BJ (cell line): ENCODE results near the gene NFIL3. TPM values are rescaled to one million over a fixed set of nuclear protein-coding genes. Genes with fewer than 3 reads are reported as not detected.

Experiments
- CTCF ChIA-PET: fragments of 350-600 bp; formaldehyde crosslinking; extraction: SDS; loops from one replicate; lab custom pipeline; 2021; ENCODE audit warnings: antibody characterized with exemption, inconsistent platforms; lab: Yijun Ruan, JAX
- POLR2A ChIA-PET: fragments of 300-600 bp; sonication (Branson Sonifier 250); formaldehyde crosslinking; extraction: SDS; loops from one replicate; lab custom pipeline; 2021; ENCODE audit warnings: antibody characterized with exemption; lab: Charles Lee
- DNase-seq: peaks from one replicate; pipeline ENCODE4 v3.0.0-alpha.2; 2011; ENCODE audit warnings: low read depth
- H3K27me3 ChIP-seq: 2 replicates; pipeline ENCODE4 v1.6.0; 2011; ENCODE audit warnings: low read length; ENCODE audit not compliant: control insufficient read depth, insufficient read depth
- H3K36me3 ChIP-seq: 2 replicates; pipeline ENCODE4 v1.5.1; 2011; ENCODE audit warnings: low read length; ENCODE audit not compliant: control insufficient read depth, insufficient read depth
- H3K4me3 ChIP-seq: 2 replicates; pipeline ENCODE4 v1.5.1; 2011; ENCODE audit warnings: low read depth, mild to moderate bottlenecking, control low read depth, low read length
- CTCF ChIP-seq: IDR thresholded peaks from 2 replicates; pipeline ENCODE4 v1.5.1; 2011; ENCODE audit warnings: low read depth, mild to moderate bottlenecking, control low read depth, inconsistent platforms, low read length, moderate library complexity; ENCODE audit not compliant: insufficient read depth
- polyA plus RNA-seq: library from polyadenylated mRNA; depleted of rRNA; stranded (reverse); fragments of >200 nt; gene quantifications from 2 replicates; pipeline ENCODE4 v1.2.3, GENCODE V29; 2011

The NFIL3 gene
- polyA plus RNA-seq, 1 experiment = 6.9 TPM

- DNase-seq = peak; percentile 65
- POLR2A ChIA-PET = interaction anchor here (0.7 kb wide), 2 partner anchors 51 to 215 kb away, joined by 6 to 10 read pairs; no protein-coding TSS in a partner anchor
- H3K36me3 ChIP-seq = no peaks in the 10 kb centered on the region
- peak; percentile 44 for TF ChIP-seq CTCF
- CTCF ChIA-PET = interaction anchor here (0.6 to 11.5 kb wide), 11 partner anchors 10 to 511 kb away, joined by 3 to 152 read pairs (median 3); no protein-coding TSS in a partner anchor
- H3K4me3 ChIP-seq = peak overlapping the region; percentile 65
- H3K27me3 ChIP-seq = no peaks in the 10 kb centered on the region
These were observed 597 bp downstream of the NFIL3 start for GRCh38 chr9:91422758-91423711.

GRCh38 chr9:91421971-91422757 is 1.5 kb downstream of the NFIL3 start:
- no peaks in the 10 kb centered on the region for H3K27me3 ChIP-seq
- TF ChIP-seq CTCF = no peak
- ChIA-PET CTCF (interaction anchor here (0.6 to 1.3 kb wide), 8 partner anchors 25 to 510 kb away, joined by 3 to 4 read pairs (median 3); no protein-coding TSS in a partner anchor), POLR2A (no interaction called here)
- peak overlapping the region; percentile 65 for H3K4me3 ChIP-seq
- H3K36me3 ChIP-seq = no peaks in the 10 kb centered on the region
- DNase-seq = no peak

- Histone ChIP-seq H3K4me3 (peak overlapping the region; percentile 65), H3K27me3 (no peaks in the 10 kb centered on the region), H3K36me3 (no peaks in the 10 kb centered on the region)
- ChIA-PET CTCF (interaction anchor here (1.0 to 1.5 kb wide), 5 partner anchors 19 to 332 kb away, joined by 3 read pairs; no protein-coding TSS in a partner anchor), POLR2A (interaction anchor here (0.6 kb wide), 2 partner anchors 117 to 1828 kb away, joined by 6 to 12 read pairs; no protein-coding TSS in a partner anchor)
- DNase-seq = no peak
- TF ChIP-seq CTCF = peak; percentile 69
These were observed 2.4 kb downstream of the NFIL3 start for GRCh38 chr9:91421128-91421765.

- no peaks in the 10 kb centered on the region for H3K27me3 ChIP-seq
- ChIA-PET POLR2A (interaction anchor here (0.6 kb wide), 2 partner anchors 116 to 1827 kb away, joined by 6 to 12 read pairs; no protein-coding TSS in a partner anchor), CTCF (interaction anchor here (0.9 to 1.5 kb wide), 5 partner anchors 10 to 505 kb away, joined by 3 to 4 read pairs (median 3); no protein-coding TSS in a partner anchor)
- DNase-seq = no peak
- TF ChIP-seq CTCF = no peak
- H3K36me3 ChIP-seq = no peaks in the 10 kb centered on the region
- peak overlapping the region; percentile 65 for H3K4me3 ChIP-seq
These were observed 3.0 kb downstream of the NFIL3 start for GRCh38 chr9:91420501-91421127.
